ENCODE results near the gene MTFMT.

DNA sequence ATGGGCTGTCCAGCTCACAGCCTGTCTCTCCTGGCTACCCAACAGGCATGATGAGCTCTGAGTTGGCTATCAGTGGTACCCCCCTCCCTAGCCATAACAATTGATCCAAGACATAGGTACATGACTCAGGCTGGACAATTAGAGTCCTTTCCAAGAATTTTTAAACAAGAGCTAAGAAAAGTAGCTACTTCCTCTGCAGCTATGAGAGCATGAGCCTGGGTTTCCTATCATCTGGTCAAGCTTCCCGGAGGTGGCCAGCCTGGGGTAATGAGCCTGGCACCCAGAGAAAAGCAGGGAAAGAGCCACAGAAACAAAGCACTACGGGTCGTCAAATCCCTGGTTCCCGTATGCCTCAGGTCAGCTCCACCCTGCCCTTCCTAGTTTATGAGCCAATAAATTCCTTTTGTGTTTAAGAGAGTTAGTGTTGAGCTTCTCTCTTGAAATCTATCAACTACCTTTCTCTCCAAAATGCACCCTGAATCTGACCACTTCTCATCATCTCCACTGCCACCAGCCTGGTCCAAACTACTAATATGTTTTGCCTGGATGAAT, 13.4 kb upstream of the MTFMT start:
- TF ChIP-seq, protein P1, sequence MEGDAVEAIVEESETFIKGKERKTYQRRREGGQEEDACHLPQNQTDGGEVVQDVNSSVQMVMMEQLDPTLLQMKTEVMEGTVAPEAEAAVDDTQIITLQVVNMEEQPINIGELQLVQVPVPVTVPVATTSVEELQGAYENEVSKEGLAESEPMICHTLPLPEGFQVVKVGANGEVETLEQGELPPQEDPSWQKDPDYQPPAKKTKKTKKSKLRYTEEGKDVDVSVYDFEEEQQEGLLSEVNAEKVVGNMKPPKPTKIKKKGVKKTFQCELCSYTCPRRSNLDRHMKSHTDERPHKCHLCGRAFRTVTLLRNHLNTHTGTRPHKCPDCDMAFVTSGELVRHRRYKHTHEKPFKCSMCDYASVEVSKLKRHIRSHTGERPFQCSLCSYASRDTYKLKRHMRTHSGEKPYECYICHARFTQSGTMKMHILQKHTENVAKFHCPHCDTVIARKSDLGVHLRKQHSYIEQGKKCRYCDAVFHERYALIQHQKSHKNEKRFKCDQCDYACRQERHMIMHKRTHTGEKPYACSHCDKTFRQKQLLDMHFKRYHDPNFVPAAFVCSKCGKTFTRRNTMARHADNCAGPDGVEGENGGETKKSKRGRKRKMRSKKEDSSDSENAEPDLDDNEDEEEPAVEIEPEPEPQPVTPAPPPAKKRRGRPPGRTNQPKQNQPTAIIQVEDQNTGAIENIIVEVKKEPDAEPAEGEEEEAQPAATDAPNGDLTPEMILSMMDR (IDR thresholded peaks at IDR 0.05), result no peak
- TF ChIP-seq POLR2A (IDR thresholded peaks at IDR 0.05), result no peak

Data from ovary (tissue), 3 donors.